ENCODE results near the gene ISOC2.
"Not testable (repeated sequence)": the region's sequence is repeated elsewhere in the genome, so short reads cannot be mapped to it uniquely, and the experiment has no call there.

Gene ISOC2

GRCh38 chr19:55451965-55452748, 9.3 kb downstream of the ISOC2 start:
- TF ChIP-seq CTCF (IDR thresholded peaks at IDR 0.05; ENCODE audit: low read depth, low read length), result no peak
- no peak for DNase-seq (ENCODE audit: extremely low read depth, low read depth)

GRCh38 chr19:55451163-55451964, 10.1 kb downstream of the ISOC2 start:
- DNase-seq (ENCODE audit: extremely low read depth, low read depth), result no peak
- TF ChIP-seq CTCF (IDR thresholded peaks at IDR 0.05; ENCODE audit: low read depth, low read length), result no peak

- DNase-seq (ENCODE audit: extremely low read depth, low read depth), result no peak
- TF ChIP-seq CTCF (IDR thresholded peaks at IDR 0.05; ENCODE audit: low read depth, low read length), result no peak
These were observed 12.0 kb downstream of the ISOC2 start for GRCh38 chr19:55449469-55449868.

- DNase-seq (ENCODE audit: extremely low read depth, low read depth), result not testable (repeated sequence)
These were observed 13.3 kb downstream of the ISOC2 start for GRCh38 chr19:55448175-55448490.

- DNase-seq (ENCODE audit: extremely low read depth, low read depth), result no peak
- TF ChIP-seq CTCF (IDR thresholded peaks at IDR 0.05; ENCODE audit: low read depth, low read length), result no peak
These were observed 13.8 kb downstream of the ISOC2 start for GRCh38 chr19:55447421-55448174.

- TF ChIP-seq CTCF (IDR thresholded peaks at IDR 0.05; ENCODE audit: low read depth, low read length), result no peak
- DNase-seq (ENCODE audit: extremely low read depth, low read depth), result no peak
These were observed 15.4 kb downstream of the ISOC2 start for GRCh38 chr19:55446060-55446459.

GRCh38 chr19:55444646-55445045, 16.8 kb downstream of the ISOC2 start:
- no peak for DNase-seq (ENCODE audit: extremely low read depth, low read depth)
- TF ChIP-seq CTCF (IDR thresholded peaks at IDR 0.05; ENCODE audit: low read depth, low read length), result no peak
